MM.1S (cell line): ENCODE results near the gene TEP1.

Experiments
- EZH2 ChIP-seq: fragments of 300-600 bp; sonication (generic); optimal IDR thresholded peaks from 2 replicates; pipeline ENCODE3; 2017; ENCODE audit warnings: low read depth, mild to moderate bottlenecking, antibody characterized with exemption, low read length, mixed read lengths
- TF ChIP-seq, protein P1 (sequence below): fragments of 300-600 bp; sonication (generic); IDR thresholded peaks from 2 replicates; pipeline ENCODE4 v1.5.1; 2016; ENCODE audit warnings: antibody characterized with exemption, low read length, mixed read lengths

DNA sequence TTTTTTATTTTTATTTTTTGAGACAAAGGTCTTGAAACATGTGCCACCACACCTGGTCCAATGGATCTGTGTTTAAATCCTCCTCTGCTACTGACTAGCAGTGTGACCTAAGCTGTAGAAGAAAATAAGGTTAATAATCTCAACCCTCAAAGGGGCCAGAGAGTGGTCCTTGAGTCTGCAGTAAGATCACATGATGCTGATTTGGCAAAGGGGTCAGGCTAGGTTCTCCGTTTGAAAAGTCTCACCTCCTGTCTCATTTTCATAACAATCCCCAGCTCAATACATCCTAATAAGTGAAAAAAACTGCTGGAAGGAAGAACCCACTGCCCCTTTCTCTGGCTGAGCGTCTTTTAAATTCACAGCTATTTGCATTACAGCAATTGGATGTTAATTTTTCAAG is 8.0 kb upstream of the TEP1 start:
- TF ChIP-seq, protein P1, sequence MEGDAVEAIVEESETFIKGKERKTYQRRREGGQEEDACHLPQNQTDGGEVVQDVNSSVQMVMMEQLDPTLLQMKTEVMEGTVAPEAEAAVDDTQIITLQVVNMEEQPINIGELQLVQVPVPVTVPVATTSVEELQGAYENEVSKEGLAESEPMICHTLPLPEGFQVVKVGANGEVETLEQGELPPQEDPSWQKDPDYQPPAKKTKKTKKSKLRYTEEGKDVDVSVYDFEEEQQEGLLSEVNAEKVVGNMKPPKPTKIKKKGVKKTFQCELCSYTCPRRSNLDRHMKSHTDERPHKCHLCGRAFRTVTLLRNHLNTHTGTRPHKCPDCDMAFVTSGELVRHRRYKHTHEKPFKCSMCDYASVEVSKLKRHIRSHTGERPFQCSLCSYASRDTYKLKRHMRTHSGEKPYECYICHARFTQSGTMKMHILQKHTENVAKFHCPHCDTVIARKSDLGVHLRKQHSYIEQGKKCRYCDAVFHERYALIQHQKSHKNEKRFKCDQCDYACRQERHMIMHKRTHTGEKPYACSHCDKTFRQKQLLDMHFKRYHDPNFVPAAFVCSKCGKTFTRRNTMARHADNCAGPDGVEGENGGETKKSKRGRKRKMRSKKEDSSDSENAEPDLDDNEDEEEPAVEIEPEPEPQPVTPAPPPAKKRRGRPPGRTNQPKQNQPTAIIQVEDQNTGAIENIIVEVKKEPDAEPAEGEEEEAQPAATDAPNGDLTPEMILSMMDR, result no peak
- TF ChIP-seq EZH2, result no peak
